ENCODE results near the gene ZNF451. TPM values are rescaled to one million over a fixed set of nuclear protein-coding genes. Genes with fewer than 3 reads are reported as not detected.

ZNF451 gene
- polyA plus RNA-seq, 1 of the 3 experiments (the other 2 are of a cell fraction): 8.5 TPM

DNA sequence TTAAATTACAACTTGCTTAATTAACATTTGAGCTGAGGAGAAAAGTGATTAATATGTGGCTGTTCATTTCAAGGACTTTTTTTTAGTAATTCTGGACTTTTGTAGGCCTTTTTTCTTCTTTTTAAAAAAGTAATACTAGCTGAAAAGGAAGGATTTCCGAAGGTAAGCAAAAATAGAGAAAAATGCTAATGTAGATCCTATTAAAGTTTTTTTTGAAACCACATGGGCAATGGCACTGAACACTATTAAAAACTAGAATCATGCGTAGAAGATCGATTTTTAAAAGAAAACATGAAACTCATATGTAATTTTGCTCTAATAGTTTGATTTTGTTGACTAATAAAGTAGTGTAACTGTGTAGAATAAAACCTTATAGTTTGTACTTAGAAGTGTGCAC is 84.5 kb downstream of the ZNF451 start:
- Histone ChIP-seq H2AFZ (ENCODE audit: low read depth) (no peak overlapping the region), H3K9me3 (no peaks in the 10 kb centered on the region), H3K4me3 (ENCODE audit: low read depth in 2 of 2, low read length in 1 of 2) (peak overlapping the region; percentile 65 to 78; a peak in 2 of 4 replicates), H3K36me3 (replicated peaks in 1 of 2; ENCODE audit: control insufficient read depth in 1 of 2, insufficient read depth in 2 of 2, low read length in 1 of 2) (peaks cover 12 to 35% of the 10 kb centered on the region in 2 experiments), H3K9ac (peak overlapping the region; percentile 78; the same call in 1 of the 2 replicates), H4K20me1 (ENCODE audit: insufficient read depth) (no peaks in the 10 kb centered on the region), H3K27ac (ENCODE audit: low read depth in 2 of 2, low read length in 1 of 2) (peak overlapping the region in 1 of 2 experiments; percentile 78; a peak in 3 of 4 replicates), H3F3A (replicated peaks; ENCODE audit: insufficient read depth) (peaks cover 33% of the 10 kb centered on the region), H3K27me3 (ENCODE audit: insufficient read depth) (no peaks in the 10 kb centered on the region), H3K4me2 (peak overlapping the region; percentile 84), H3K4me1 (ENCODE audit: control insufficient read depth in 1 of 2, insufficient read depth in 2 of 2, low read depth in 1 of 2, low read length in 1 of 2) (peaks cover 4 to 12% of the 10 kb centered on the region in 2 experiments; a peak in 3 of 4 replicates), H3K79me2 (ENCODE audit: insufficient read depth) (peaks cover 69% of the 10 kb centered on the region), H3K9me2 (no peaks in the 10 kb centered on the region)
- DNase-seq: no peak
- TF ChIP-seq, protein P1, sequence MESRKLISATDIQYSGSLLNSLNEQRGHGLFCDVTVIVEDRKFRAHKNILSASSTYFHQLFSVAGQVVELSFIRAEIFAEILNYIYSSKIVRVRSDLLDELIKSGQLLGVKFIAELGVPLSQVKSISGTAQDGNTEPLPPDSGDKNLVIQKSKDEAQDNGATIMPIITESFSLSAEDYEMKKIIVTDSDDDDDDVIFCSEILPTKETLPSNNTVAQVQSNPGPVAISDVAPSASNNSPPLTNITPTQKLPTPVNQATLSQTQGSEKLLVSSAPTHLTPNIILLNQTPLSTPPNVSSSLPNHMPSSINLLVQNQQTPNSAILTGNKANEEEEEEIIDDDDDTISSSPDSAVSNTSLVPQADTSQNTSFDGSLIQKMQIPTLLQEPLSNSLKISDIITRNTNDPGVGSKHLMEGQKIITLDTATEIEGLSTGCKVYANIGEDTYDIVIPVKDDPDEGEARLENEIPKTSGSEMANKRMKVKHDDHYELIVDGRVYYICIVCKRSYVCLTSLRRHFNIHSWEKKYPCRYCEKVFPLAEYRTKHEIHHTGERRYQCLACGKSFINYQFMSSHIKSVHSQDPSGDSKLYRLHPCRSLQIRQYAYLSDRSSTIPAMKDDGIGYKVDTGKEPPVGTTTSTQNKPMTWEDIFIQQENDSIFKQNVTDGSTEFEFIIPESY (IDR thresholded peaks at IDR 0.05; ENCODE audit: borderline replicate concordance, low read depth): no peak
- TF ChIP-seq ELF1 (IDR thresholded peaks at IDR 0.05) (no peak), FOSL2 (IDR thresholded peaks at IDR 0.05; ENCODE audit: borderline replicate concordance, low read depth) (no peak), NFIC (IDR thresholded peaks at IDR 0.05; ENCODE audit: borderline replicate concordance) (no peak), POLR2AphosphoS5 (IDR thresholded peaks at IDR 0.05; ENCODE audit: low read depth, low read length) (no peak), FOXM1 (IDR thresholded peaks at IDR 0.05; ENCODE audit: low read depth) (no peak), MEF2A (IDR thresholded peaks at IDR 0.05; ENCODE audit: borderline replicate concordance, low read depth) (no peak), EP300 (IDR thresholded peaks at IDR 0.05; ENCODE audit: borderline replicate concordance in 1 of 2, low read depth in 1 of 2, low read length in 1 of 2) (no peak), SMC3 (IDR thresholded peaks at IDR 0.05; ENCODE audit: low read depth, low read length) (no peak), MXI1 (IDR thresholded peaks at IDR 0.05; ENCODE audit: low read depth, low read length) (no peak)
- TF ChIP-seq, protein P2, sequence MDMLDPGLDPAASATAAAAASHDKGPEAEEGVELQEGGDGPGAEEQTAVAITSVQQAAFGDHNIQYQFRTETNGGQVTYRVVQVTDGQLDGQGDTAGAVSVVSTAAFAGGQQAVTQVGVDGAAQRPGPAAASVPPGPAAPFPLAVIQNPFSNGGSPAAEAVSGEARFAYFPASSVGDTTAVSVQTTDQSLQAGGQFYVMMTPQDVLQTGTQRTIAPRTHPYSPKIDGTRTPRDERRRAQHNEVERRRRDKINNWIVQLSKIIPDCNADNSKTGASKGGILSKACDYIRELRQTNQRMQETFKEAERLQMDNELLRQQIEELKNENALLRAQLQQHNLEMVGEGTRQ (IDR thresholded peaks at IDR 0.05; ENCODE audit: borderline replicate concordance, low read depth, low read length): no peak
- TF ChIP-seq, protein P3, sequence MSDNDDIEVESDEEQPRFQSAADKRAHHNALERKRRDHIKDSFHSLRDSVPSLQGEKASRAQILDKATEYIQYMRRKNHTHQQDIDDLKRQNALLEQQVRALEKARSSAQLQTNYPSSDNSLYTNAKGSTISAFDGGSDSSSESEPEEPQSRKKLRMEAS (IDR thresholded peaks at IDR 0.05; ENCODE audit: low read depth): no peak
- TF ChIP-seq, protein P4, sequence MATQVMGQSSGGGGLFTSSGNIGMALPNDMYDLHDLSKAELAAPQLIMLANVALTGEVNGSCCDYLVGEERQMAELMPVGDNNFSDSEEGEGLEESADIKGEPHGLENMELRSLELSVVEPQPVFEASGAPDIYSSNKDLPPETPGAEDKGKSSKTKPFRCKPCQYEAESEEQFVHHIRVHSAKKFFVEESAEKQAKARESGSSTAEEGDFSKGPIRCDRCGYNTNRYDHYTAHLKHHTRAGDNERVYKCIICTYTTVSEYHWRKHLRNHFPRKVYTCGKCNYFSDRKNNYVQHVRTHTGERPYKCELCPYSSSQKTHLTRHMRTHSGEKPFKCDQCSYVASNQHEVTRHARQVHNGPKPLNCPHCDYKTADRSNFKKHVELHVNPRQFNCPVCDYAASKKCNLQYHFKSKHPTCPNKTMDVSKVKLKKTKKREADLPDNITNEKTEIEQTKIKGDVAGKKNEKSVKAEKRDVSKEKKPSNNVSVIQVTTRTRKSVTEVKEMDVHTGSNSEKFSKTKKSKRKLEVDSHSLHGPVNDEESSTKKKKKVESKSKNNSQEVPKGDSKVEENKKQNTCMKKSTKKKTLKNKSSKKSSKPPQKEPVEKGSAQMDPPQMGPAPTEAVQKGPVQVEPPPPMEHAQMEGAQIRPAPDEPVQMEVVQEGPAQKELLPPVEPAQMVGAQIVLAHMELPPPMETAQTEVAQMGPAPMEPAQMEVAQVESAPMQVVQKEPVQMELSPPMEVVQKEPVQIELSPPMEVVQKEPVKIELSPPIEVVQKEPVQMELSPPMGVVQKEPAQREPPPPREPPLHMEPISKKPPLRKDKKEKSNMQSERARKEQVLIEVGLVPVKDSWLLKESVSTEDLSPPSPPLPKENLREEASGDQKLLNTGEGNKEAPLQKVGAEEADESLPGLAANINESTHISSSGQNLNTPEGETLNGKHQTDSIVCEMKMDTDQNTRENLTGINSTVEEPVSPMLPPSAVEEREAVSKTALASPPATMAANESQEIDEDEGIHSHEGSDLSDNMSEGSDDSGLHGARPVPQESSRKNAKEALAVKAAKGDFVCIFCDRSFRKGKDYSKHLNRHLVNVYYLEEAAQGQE (IDR thresholded peaks at IDR 0.05; ENCODE audit: low read depth, low read length): no peak
- TF ChIP-seq, protein P5, sequence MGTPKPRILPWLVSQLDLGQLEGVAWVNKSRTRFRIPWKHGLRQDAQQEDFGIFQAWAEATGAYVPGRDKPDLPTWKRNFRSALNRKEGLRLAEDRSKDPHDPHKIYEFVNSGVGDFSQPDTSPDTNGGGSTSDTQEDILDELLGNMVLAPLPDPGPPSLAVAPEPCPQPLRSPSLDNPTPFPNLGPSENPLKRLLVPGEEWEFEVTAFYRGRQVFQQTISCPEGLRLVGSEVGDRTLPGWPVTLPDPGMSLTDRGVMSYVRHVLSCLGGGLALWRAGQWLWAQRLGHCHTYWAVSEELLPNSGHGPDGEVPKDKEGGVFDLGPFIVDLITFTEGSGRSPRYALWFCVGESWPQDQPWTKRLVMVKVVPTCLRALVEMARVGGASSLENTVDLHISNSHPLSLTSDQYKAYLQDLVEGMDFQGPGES (IDR thresholded peaks at IDR 0.05; ENCODE audit: low read depth, low read length): no peak
- ChIA-PET CTCF (no interaction called here), POLR2A (no interaction called here)
- WGBS (ENCODE audit: low lambda C conversion rate): 65% methylated on average over 3 of the region's 3 CpGs
